Measurements from ENCODE around the gene CAPG. TPM values are rescaled to one million over a fixed set of nuclear protein-coding genes. Genes with fewer than 3 reads are reported as not detected.

The CAPG gene
- total RNA-seq: 10 to 100 TPM; 23.4 to 23.7 TPM

DNA sequence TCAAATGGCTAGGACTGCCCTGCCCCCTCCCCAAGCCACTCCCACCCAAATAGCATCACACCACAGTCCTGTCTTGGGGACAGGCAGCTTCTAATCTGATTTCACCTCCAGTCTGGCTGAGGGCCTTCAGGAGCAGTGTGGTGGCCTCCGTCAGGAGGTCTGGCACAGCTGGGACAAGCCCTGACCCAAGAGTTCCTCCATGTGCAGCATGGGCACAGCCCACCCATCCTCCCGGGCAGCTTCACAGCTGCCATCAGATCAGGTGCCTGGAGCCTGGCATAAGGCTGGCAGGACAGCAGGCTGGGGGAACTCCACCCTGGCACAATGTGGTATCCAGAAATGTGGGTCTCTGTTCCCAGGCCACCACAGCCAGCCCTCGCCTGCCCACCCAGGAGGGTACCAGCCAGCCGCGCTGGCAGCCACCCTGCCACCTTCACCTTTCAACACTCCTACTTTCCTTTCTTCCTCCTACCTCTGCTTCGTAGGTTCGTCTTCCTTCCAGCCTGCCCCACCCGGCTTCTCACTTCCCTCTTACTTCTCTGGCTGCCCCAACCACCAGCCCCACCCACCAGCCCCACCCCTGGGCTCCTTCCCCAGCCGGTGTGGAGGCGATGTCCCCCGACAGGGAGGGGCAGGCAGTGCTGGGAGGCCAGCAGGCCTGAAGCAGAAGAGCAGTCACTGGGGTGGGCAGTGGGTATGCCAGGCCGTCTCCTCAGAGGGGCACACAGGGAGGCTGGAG lies at the start of gene CAPG:
CAPG (minus strand) TSS at position 522 of the 739 bp plus-strand sequence. CDS start 8,221 bp downstream, outside the sequence.
- POLR2A ChIA-PET: no interaction called here

GRCh38 chr2:85459771-85460170 lies 49.6 kb upstream of the CAPG start:
- POLR2A ChIA-PET: no interaction called here
- CTCF ChIA-PET: no interaction called here

More for the DNA sequence above, at the start of gene CAPG:
- CTCF ChIA-PET: interaction anchor here (1.1 kb wide), 1 partner anchor 10 kb away, joined by 3 read pairs; no protein-coding TSS in a partner anchor

GRCh38 chr2:85458601-85459563 lies 48.7 kb upstream of the CAPG start:
- CTCF ChIA-PET: no interaction called here
- POLR2A ChIA-PET: no interaction called here

- POLR2A ChIA-PET: no interaction called here
These were observed 47.7 kb upstream of the CAPG start for GRCh38 chr2:85457877-85458316.

DNA sequence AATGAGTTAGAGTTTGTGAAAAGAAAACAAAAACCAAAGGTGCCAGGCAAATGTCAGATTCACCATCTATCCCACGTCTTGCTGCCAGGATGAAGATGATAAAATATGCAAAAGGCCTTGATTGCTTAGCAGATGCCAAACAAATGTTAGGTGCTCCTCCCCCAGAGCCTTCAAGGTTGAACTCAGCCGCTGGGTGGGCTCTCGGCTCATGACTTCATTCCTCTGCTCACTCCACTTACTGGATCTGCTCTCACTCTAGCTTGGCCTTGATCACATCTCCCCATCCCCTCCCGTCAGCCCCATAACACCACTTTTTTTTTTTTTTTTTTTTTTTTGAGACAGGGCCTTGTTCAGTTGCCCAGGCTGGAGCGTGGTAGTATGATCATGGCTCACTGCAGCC lies 46.9 kb upstream of the CAPG start:
- ChIA-PET CTCF (no interaction called here), POLR2A (no interaction called here)

More at GRCh38 chr2:85457877-85458316, 47.7 kb upstream of the CAPG start:
- CTCF ChIA-PET: no interaction called here

DNA sequence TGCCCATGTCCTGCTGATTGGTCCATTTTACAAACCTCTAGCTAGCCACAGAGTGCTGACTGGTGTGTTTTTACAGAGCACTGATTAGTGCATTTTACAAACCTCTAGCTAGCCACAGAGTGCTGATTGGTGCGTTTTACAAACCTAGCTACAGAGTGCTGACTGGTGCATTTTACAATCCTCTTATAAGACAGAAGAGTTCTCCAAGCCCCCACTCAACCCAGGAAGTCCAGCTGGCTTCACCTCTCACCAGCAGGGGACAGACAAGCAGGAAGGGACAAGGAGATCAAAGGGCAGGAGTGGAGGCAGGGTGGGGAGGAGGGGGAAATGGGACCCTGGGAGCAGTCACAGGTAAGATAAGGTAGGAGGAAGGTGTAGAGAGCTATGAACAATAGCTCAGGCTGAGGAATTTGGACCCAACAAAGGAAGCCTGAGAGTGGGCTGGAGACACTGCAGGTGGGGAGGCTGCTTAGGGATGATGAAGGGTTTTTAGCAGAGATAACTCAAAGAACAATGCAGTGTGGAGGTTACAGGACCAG lies 45.5 kb upstream of the CAPG start:
- POLR2A ChIA-PET: interaction anchor here (0.8 kb wide), 1 partner anchor 83 kb away, joined by 3 read pairs; the partner anchor contains the start of gene MAT2A
- CTCF ChIA-PET: no interaction called here

- CTCF ChIA-PET: no interaction called here
- POLR2A ChIA-PET: no interaction called here
These were observed 43.4 kb upstream of the CAPG start for GRCh38 chr2:85453571-85453970.

DNA sequence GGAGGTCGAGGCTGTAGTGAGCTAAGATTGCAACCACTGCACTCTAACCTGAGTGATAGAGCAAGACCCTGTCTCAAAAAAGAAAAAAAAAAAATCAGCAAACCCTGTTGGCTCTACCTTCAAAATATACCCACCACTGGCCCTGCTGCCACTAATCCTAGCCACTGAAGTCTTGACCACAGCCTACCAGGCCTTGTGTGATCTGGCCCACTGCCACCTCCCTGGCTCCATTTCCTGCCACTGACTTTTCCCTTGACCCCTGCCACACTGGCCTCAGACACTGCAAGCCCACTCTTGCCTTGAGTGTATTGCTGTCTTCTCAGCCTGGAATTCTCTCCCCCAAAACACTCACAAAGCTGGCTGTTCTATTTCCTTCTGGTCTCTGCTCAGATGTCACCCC lies 42.1 kb upstream of the CAPG start:
- CTCF ChIA-PET: no interaction called here
- POLR2A ChIA-PET: no interaction called here

DNA sequence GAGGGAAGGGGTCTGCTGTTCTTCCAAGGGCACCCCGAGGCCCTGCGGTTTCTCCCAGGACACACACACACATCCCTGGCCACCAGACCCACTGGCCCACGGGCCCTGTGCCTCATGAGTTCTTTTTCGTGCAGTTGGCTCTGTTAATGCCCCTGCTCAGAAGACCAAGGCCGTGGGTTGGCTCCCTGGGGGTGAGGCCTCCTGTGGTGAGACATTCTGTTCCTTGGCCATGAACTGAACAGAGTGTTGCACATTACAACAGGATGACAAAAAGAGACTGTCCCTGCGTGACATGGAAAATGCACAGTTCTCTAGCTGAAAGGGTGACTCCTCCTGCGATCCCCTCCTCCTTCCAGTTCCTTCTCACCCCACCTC lies 39.0 kb upstream of the CAPG start:
- CTCF ChIA-PET: no interaction called here

DNA sequence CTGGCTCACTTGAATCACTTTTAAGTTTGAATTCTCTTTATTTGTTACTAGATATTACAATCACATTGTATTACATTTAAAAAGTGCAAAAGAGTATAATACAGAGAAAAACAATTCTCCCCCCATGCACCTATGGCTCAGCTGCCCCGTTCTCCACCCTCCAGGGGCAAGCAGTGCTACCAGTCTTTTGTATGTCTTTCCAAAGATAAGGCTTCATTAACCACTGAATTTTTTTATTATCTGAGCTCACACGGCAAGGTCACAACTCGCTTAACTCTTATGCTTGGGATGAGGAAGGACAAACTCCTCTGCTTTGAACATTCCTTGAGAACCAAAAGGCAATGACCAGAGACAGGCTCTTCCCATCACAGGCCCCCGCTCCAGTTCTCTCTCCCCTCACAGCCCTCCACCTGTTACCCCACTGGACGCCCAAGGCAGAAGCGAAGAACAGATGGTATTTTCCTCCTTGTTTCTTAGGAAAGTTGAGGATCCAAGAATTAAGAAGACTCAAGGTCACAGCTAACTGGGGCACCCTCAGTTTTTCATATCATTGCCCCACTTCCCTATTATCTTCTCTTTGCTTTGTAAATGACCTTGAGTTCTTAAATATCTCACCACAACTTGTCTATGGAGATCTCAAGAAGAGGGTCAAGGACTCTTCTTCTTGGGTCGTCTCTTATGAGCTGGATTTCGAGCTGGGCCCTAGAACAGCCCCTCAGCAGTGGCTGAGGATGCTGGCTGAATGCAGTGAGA lies 38.5 kb upstream of the CAPG start:
- CTCF ChIA-PET: interaction anchor here (0.7 to 1.5 kb wide), 2 partner anchors 11 to 58 kb away, joined by 3 to 4 read pairs; no protein-coding TSS in a partner anchor
- POLR2A ChIA-PET: no interaction called here

More for the DNA sequence above, 39.0 kb upstream of the CAPG start:
- POLR2A ChIA-PET: no interaction called here

DNA sequence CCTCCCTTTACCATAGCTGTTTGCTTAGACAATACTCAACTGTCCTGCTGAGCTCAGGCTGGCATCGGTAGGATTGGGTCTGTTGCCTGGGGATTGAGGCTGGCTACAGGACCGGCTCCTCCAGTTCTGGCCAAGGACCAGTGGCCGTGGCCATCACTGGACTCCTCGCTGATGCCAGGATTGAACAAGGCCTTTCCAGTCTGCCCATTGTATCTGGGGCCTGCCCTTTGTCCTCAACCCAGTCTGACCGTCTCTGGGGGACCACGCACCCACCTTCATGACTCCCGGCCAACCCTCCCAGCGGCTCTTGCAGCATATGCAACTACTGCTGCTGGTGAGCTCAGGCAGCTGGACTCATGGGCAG lies 37.0 kb upstream of the CAPG start:
- POLR2A ChIA-PET: no interaction called here

GRCh38 chr2:85446296-85447221 lies 36.4 kb upstream of the CAPG start:
- ChIA-PET POLR2A (no interaction called here), CTCF (interaction anchor here (0.6 to 1.5 kb wide), 3 partner anchors 9 to 33 kb away, joined by 3 to 4 read pairs (median 4); no protein-coding TSS in a partner anchor)

More for the DNA sequence above, 37.0 kb upstream of the CAPG start:
- CTCF ChIA-PET: interaction anchor here (0.6 to 1.5 kb wide), 2 partner anchors 9 to 33 kb away, joined by 4 read pairs; no protein-coding TSS in a partner anchor

- ChIA-PET CTCF (interaction anchor here (1.4 kb wide), 1 partner anchor 26 kb away, joined by 3 read pairs; no protein-coding TSS in a partner anchor), POLR2A (interaction anchor here (0.6 kb wide), 1 partner anchor 116 kb away, joined by 3 read pairs; no protein-coding TSS in a partner anchor)
These were observed 35.4 kb upstream of the CAPG start for GRCh38 chr2:85445316-85446295.

- CTCF ChIA-PET: interaction anchor here (1.4 kb wide), 1 partner anchor 25 kb away, joined by 3 read pairs; no protein-coding TSS in a partner anchor
- POLR2A ChIA-PET: interaction anchor here (0.6 kb wide), 1 partner anchor 117 kb away, joined by 3 read pairs; no protein-coding TSS in a partner anchor
These were observed 34.5 kb upstream of the CAPG start for GRCh38 chr2:85444629-85445172.

DNA sequence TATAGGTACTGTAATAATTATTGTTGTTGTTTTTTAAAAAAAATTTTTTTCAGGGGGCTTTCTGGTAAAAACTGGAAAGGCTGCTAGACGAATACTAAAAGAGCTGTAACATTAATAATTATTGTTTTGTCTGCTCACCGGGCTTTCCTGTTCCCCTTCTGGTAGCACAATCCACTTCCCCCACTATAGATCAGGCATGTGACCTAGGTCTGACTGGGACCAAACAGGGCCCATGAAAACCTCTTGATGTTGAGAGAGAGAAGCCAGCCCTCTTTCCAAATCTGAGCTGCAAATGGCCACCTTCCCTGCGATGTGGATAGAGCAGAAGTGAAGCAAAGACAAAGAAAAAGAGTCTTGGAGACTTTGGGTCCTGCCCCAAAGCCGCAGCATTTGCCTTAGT lies 31.7 kb upstream of the CAPG start:
- ChIA-PET CTCF (interaction anchor here (1.2 to 1.3 kb wide), 3 partner anchors 20 to 111 kb away, joined by 3 to 4 read pairs (median 4); partner anchors contain the start of gene MAT2A), POLR2A (no interaction called here)

GRCh38 chr2:85440729-85441128 lies 30.6 kb upstream of the CAPG start:
- CTCF ChIA-PET: interaction anchor here (1.3 kb wide), 1 partner anchor 112 kb away, joined by 4 read pairs; no protein-coding TSS in a partner anchor
- POLR2A ChIA-PET: no interaction called here

Data from activated CD8-positive, alpha-beta memory T cell treated with anti-CD3 and anti-CD28 coated beads for 36 hours (primary cell).